Measurements from ENCODE around the gene FBP2. TPM values are rescaled to one million over a fixed set of nuclear protein-coding genes. Genes with fewer than 3 reads are reported as not detected.

The FBP2 gene
- total and polyA plus RNA-seq, 2 of the 8 experiments (the other 6 are each of a cell fraction or from before 2014, with no cell fraction given) = not detected

GRCh38 chr9:94554439-94555331 lies 38.9 kb downstream of the FBP2 start, which contains the start of gene PCAT7 (continued):
- TF ChIP-seq TAF7 (optimal IDR thresholded peaks at IDR 0.05; ENCODE audit: borderline replicate concordance, low read depth, low read length) (peak; percentile 80), NRF1 (IDR thresholded peaks at IDR 0.05; ENCODE audit: low read depth, low read length) (no peak; the same call in 1 of the 2 replicates), SIRT6 (IDR thresholded peaks at IDR 0.05; ENCODE audit: low read length) (no peak), USF2 (IDR thresholded peaks at IDR 0.05; ENCODE audit: low read length) (no peak), BACH1 (IDR thresholded peaks at IDR 0.05; ENCODE audit: low read length) (no peak), RXRA (IDR thresholded peaks at IDR 0.05; ENCODE audit: insufficient read depth, low read depth, low read length) (no peak), BCL11A (IDR thresholded peaks at IDR 0.05; ENCODE audit: low read depth in 2 of 2, low read length in 2 of 2) (no peak), EP300 (IDR thresholded peaks at IDR 0.05; ENCODE audit: borderline replicate concordance in 1 of 2, low read depth in 2 of 2, low read length in 2 of 2) (no peak), ATF2 (IDR thresholded peaks at IDR 0.05; ENCODE audit: low read length) (peak; percentile 75), TEAD4 (IDR thresholded peaks at IDR 0.05; ENCODE audit: low read depth, low read length) (0 out of 2 replicates have a peak, but pooled peaks have one; percentile 11), KDM4A (IDR thresholded peaks at IDR 0.05; ENCODE audit: low read depth, low read length, severe bottlenecking) (peak; percentile 65), TAF1 (IDR thresholded peaks at IDR 0.05; ENCODE audit: low read depth, low read length) (peak; percentile 90), SRF (IDR thresholded peaks at IDR 0.05; ENCODE audit: low read depth, low read length) (no peak), SP1 (IDR thresholded peaks at IDR 0.05; ENCODE audit: low read depth, low read length) (peak; percentile 95), CBX5 (IDR thresholded peaks at IDR 0.05; ENCODE audit: low read depth, low read length) (no peak), BRCA1 (IDR thresholded peaks at IDR 0.05; ENCODE audit: low read depth, low read length) (no peak), CTBP2 (IDR thresholded peaks at IDR 0.05; ENCODE audit: borderline replicate concordance, insufficient read depth, insufficient read length, low read length) (no peak), SUZ12 (IDR thresholded peaks at IDR 0.05; ENCODE audit: low read length) (no peak), TBP (IDR thresholded peaks at IDR 0.05; ENCODE audit: low read depth, low read length) (peak; percentile 94), RFX5 (IDR thresholded peaks at IDR 0.05; ENCODE audit: borderline replicate concordance, low read depth, low read length) (no peak), HDAC2 (IDR thresholded peaks at IDR 0.05; ENCODE audit: borderline replicate concordance in 1 of 2, low read depth in 2 of 2, low read length in 2 of 2) (no peak)

Data from H1 (cell line).